Endothelial cell of umbilical vein (primary cell): ENCODE results near the gene KPTN. TPM values are rescaled to one million over a fixed set of nuclear protein-coding genes. Genes with fewer than 3 reads are reported as not detected.

Source experiments
- BruUV-seq: library from RNA; stranded (reverse); fragments of 400-500 nt; replicated peaks from 2 replicates; lab custom pipeline; 2021; lab: Mats Ljungman, UMichigan
- CTCF ChIA-PET: fragments of 300-600, 350-600 bp; sonication (Branson Sonifier 250); formaldehyde crosslinking; loops from one replicate; lab custom pipeline; 2021; ENCODE audit warnings: antibody characterized with exemption, inconsistent platforms; lab: Charles Lee
- POLR2A ChIA-PET: fragments of 300-600, 350-600 bp; sonication (Branson Sonifier 250); formaldehyde crosslinking; loops from one replicate; lab custom pipeline; 2021; ENCODE audit warnings: antibody characterized with exemption, inconsistent platforms; lab: Charles Lee
- DNase-seq: peaks from one replicate; pipeline ENCODE4 v3.0.0-alpha.2; 2011; ENCODE audit warnings: low read depth, low spot score
- FAIRE-seq: peaks from 2 replicates; lab custom pipeline; 2011; peaks lifted over from hg19 to GRCh38; lab: Jason Lieb, UNC
- H2AFZ ChIP-seq: 2 replicates; pipeline ENCODE4 v1.6.0; 2012; ENCODE audit warnings: low read depth, low read length, control low read depth, inconsistent platforms
- H3K27ac ChIP-seq: 2 replicates; pipeline ENCODE4 v1.5.1; 2011; ENCODE audit warnings: low read depth, mild to moderate bottlenecking, control low read depth, low read length, moderate library complexity; ENCODE audit not compliant: insufficient read depth
- H3K27me3 ChIP-seq, 2 experiments: 2 replicates each; pipeline versions ENCODE4 v1.6.0 to v1.6.1; 2011; ENCODE audit warnings: low read length in 2 of 2, mixed read lengths in 1 of 2; ENCODE audit not compliant: control insufficient read depth in 2 of 2, insufficient read depth in 2 of 2
- H3K36me3 ChIP-seq, 2 experiments: 2 replicates in 1 of 2; 3 replicates in 1 of 2; pipeline ENCODE4 v1.5.1; 2011; ENCODE audit warnings: low read length in 2 of 2, mild to moderate bottlenecking in 1 of 2, moderate library complexity in 1 of 2; ENCODE audit not compliant: control insufficient read depth in 2 of 2, insufficient read depth in 2 of 2; ENCODE audit errors: extremely low read depth in 1 of 2
- H3K4me1 ChIP-seq: 3 replicates; pipeline ENCODE4 v1.5.1; 2011; ENCODE audit warnings: mild to moderate bottlenecking, low read length; ENCODE audit not compliant: control insufficient read depth, insufficient read depth; ENCODE audit errors: extremely low read depth
- H3K4me2 ChIP-seq: 2 replicates; pipeline ENCODE4 v1.6.1; 2011; ENCODE audit warnings: low read length, control low read depth, mixed read lengths; ENCODE audit not compliant: insufficient read depth
- H3K4me3 ChIP-seq, 3 experiments: fragments of 200-600 bp in 1 of 3; sonication (generic), shearing (Covaris generic) in 1 of 3; replicated peaks in 1 of 3; 2 replicates each; pipeline ENCODE4 v1.5.1; 2011 to 2016; ENCODE audit warnings: control low read depth in 3 of 3, low read length in 3 of 3, mild to moderate bottlenecking in 2 of 3, inconsistent platforms in 1 of 3, low read depth in 1 of 3, moderate library complexity in 1 of 3; ENCODE audit not compliant: insufficient read depth in 1 of 3
- H3K79me2 ChIP-seq: 2 replicates; pipeline ENCODE4 v1.6.0; 2012; ENCODE audit warnings: low read length, inconsistent platforms; ENCODE audit not compliant: control insufficient read depth, insufficient read depth
- H3K9ac ChIP-seq: replicated peaks from 2 replicates; pipeline ENCODE3; 2011; ENCODE audit warnings: low read length, control low read depth; ENCODE audit not compliant: insufficient read depth; ENCODE audit errors: extremely low read depth
- H3K9me1 ChIP-seq: replicated peaks from 3 replicates; pipeline ENCODE4 v1.6.0; 2011; ENCODE audit warnings: mild to moderate bottlenecking, low read length; ENCODE audit not compliant: control insufficient read depth, insufficient read depth; ENCODE audit errors: extremely low read depth
- H3K9me3 ChIP-seq: replicated peaks from 2 replicates; pipeline ENCODE4 v1.5.1; 2012; ENCODE audit warnings: low read length, inconsistent platforms; ENCODE audit not compliant: control insufficient read depth, insufficient read depth
- H4K20me1 ChIP-seq: replicated peaks from 2 replicates; pipeline ENCODE3; 2011; ENCODE audit warnings: mild to moderate bottlenecking, low read length; ENCODE audit not compliant: control insufficient read depth, insufficient read depth; ENCODE audit errors: extremely low read depth
- CTCF ChIP-seq, 2 donors: IDR thresholded peaks; 1 replicate in 1 of 2; 2 replicates in 1 of 2; pipeline ENCODE4 v1.5.1; 2011; ENCODE audit warnings: low read length in 2 of 2, mild to moderate bottlenecking in 2 of 2, moderate library complexity in 2 of 2, control low read depth in 1 of 2, inconsistent platforms in 1 of 2, low read depth in 1 of 2; ENCODE audit not compliant: insufficient read depth in 1 of 2; ENCODE audit errors: extremely low read depth in 1 of 2
- EZH2 ChIP-seq: IDR thresholded peaks from 2 replicates; pipeline ENCODE4 v1.6.1; 2012; ENCODE audit warnings: borderline replicate concordance, low read depth, mild to moderate bottlenecking, moderate library complexity, low read length, inconsistent platforms; ENCODE audit not compliant: severe bottlenecking
- JUN ChIP-seq: IDR thresholded peaks from 2 replicates; pipeline ENCODE4 v1.6.1; 2011; ENCODE audit warnings: borderline replicate concordance, low read depth; ENCODE audit not compliant: insufficient read length, insufficient read depth
- MAX ChIP-seq: IDR thresholded peaks from 2 replicates; pipeline ENCODE4 v1.6.1; 2011; ENCODE audit not compliant: insufficient read depth, insufficient read length
- POLR2AphosphoS5 ChIP-seq: IDR thresholded peaks from 2 replicates; pipeline ENCODE4 v1.6.1; 2012; ENCODE audit warnings: low read depth, mild to moderate bottlenecking, control low read depth, low read length, moderate library complexity; ENCODE audit not compliant: insufficient read depth
- dilution Hi-C: fragments of 300-500 bp; cut with MboI; formaldehyde crosslinking; loops from one replicate; pipeline ENCODE4 v1.15.0; 2019; ENCODE audit warnings: low sequenced_read_pairs; ENCODE audit not compliant: extremely low pct_ligation_motif_present
- intact Hi-C: fragments of 100-400 bp; cut with micrococcal nuclease; formaldehyde crosslinking; loops from one replicate; pipeline ENCODE4 v1.10.0; 2022
- polyA plus RNA-seq, 4 experiments: library from polyadenylated mRNA; depleted of rRNA in 3 of 4; stranded (reverse) in 3 of 4; unstranded in 1 of 4; fragments of >200 nt; gene quantifications; 2 replicates each; pipeline versions ENCODE4 v1.2.1 to v1.2.3, GENCODE V29; 2011 to 2012; ENCODE audit warnings: missing spikeins in 1 of 4
- total RNA-seq: library from RNA; stranded (reverse); gene quantifications from 2 replicates; pipeline ENCODE4 v1.2.3, GENCODE V29; 2021

The KPTN gene
- total and polyA plus RNA-seq, 2 donors (not counting 3 experiments of a cell fraction or from before 2014, with no cell fraction given) = 14.7 to 15.5 TPM

DNA sequence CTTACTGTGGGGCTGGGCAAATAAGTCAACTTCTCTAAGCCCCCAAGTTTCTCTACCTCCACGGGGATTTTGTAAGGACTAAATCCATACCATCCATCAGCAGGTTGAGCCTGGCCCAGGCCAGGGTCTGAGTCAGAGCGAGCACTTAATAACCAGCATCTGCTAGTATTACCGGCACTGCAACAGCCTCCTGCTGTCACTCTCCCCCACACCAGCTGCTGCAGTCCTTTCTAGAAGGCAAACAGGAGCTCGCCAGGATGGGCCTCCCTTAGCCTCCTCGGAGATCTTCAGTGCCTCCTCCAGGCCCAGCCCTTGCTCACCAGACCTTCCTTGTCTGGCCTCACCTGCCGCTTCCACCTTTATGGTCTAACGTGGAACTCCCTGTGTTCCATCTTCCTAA, 27.7 kb upstream of the KPTN start:
- H2AFZ ChIP-seq = no peak overlapping the region
- intact Hi-C loops = no loop called here
- ChIA-PET CTCF (interaction anchor here (1.1 to 2.3 kb wide), 3 partner anchors 28 to 195 kb away, joined by 3 to 7 read pairs (median 6); partner anchors contain the start of gene KPTN), POLR2A (interaction anchor here (0.6 kb wide), 1 partner anchor 130 kb away, joined by 4 read pairs; no protein-coding TSS in a partner anchor)
- H3K9me1 ChIP-seq = no peaks in the 10 kb centered on the region
- H3K4me2 ChIP-seq = no peak overlapping the region
- no TSS peak for BruUV-seq
- H4K20me1 ChIP-seq = no peaks in the 10 kb centered on the region
- H3K27me3 ChIP-seq = no peaks in the 10 kb centered on the region
- FAIRE-seq (no peak), DNase-seq (no peak)
- H3K79me2 ChIP-seq = peaks cover 69% of the 10 kb centered on the region
- no peak overlapping the region for H3K9ac ChIP-seq
- no peaks in the 10 kb centered on the region for H3K36me3 ChIP-seq
- TF ChIP-seq POLR2AphosphoS5 (no peak), JUN (no peak), EZH2 (no peak), MAX (no peak), CTCF (IDR thresholded peaks at IDR 0.05; ENCODE audit: extremely low read depth in 1 of 2, insufficient read depth in 1 of 2, low read depth in 1 of 2, low read length in 2 of 2) (no peak)
- H3K4me3 ChIP-seq = no peak overlapping the region
- H3K9me3 ChIP-seq = no peaks in the 10 kb centered on the region
- peaks cover 28% of the 10 kb centered on the region for H3K4me1 ChIP-seq
- H3K27ac ChIP-seq = no peak overlapping the region
- dilution Hi-C loops = no loop called here
